ENCODE data around the gene DDX5.

Gene DDX5

DNA sequence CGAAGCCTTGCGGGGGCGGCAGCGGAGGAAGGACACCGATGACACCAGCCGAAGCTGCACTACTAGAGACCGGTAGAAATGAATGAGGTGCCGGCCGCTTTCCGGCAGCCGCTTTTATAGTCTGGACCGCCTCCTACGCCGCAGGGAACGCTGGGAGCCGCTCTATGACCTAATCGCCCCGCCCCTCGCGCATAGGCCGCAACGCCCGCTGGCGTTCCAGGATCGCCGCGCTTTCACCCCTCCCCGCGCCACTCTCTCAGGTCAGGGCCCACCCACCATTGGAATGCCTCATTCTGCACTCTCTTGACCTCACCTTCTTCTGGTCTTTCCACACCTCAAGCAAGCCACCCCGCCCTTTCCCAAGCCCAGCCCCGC, at the start of gene DDX5:
Gene DDX5 (minus strand): TSS at position 89 of the 375 bp plus-strand sequence. CDS start 170 bp downstream, outside the sequence.
- peak; percentile 98 for DNase-seq

DNA sequence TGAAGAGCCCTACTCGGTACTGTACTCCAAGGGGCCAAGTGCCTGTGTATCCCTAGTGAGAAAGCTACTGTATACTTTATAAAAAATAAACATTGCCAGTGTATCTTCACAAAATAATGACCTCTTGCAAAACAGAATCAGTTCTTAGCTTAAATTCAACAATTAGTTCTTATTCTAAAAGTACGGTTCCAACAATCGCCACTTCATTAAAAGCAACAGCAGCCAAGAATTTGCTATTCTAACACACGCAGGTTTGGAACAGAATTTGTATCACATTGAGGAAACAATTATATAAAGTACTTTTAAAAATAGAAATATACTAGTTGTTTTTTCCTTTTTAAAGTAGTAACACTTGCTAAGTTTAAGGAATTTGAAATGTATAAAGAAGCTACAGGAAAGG, 49.2 kb upstream of the DDX5 start:
- DNase-seq = no peak

DNA sequence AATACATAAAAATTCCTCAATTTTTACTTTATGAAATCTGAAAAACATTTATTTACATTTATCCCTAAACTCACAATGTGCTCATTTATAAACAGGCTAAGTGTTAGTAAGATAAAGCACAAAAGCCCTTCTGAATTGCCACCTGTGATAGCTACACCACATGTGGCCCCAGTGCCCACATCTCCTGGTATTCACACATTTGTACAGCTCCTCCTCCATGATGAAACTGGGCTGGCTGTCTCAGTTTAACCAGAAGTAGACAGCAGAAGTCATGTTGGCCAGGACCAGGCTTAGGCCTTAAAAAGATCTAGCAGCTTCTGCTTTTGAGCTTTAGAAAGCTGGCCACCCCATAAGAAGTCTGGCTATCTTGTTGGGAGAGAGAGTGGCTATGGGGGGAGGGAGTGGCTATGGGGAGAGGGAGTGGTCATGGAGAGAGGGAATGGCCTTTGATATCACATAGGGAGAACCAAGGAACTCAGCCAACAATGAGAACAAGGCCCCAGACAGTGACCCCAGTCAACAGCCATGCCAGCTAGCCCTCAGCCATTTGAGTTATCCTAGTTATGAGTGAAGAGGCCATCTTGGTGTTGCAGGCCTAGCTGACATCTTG, 48.0 kb upstream of the DDX5 start:
- DNase-seq = no peak

DNA sequence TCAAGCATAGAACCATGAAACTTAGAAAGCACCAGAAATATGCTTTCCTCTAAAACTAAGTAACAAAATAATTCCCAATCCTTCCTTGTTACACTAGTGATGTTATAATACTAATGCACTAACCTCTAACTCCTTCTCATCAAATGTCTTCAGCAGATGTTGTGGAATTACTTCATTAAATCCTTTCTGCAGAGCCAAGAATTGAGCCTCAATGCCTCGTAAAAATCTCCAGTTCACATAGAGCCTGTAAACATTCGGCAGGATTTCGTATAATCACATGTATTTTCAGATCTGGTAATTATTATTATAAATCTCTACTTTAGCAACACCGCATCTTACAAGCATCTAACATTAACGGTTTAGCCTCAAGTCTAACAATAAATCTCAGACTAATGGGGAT, 45.4 kb upstream of the DDX5 start:
- DNase-seq = no peak

DNA sequence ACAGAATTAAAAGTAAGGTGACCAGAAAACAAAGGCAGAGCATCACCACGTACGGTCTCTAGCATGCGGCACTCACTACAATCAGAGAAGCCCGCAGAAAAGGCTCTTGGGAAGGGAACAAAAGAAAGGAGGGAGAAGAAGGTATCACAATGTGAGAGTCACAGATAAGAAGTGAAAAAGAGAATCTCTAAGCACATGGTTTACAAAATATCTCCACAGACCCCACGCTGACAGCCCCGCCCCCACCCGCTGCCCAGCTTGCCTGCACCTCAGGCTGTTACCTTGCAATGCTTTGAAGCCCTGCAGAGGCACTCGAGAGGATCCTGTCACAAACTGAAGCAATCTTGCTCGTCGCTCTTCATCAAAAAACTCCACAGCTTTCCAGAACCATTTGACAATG, 41.2 kb upstream of the DDX5 start:
- no peak for DNase-seq

DNA sequence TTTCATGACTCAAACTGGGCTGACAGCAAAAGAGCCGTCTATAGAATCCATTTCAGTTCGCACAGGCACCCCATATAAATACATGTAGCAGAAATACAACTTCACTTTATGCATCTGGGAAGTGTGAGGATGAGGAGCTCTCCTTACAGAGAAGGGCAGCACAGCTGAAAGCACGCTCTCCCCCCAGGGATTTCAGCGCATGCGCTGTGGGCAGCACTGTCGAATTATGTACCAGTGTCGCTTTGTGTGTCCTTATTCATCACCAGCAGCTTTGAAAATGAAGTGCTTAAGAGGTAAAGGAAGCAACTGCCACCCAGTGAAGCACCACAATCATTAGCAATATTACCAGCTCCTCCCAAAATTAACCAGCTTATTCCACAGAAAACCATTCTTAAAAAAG, 40.6 kb upstream of the DDX5 start:
- DNase-seq = no peak

DNA sequence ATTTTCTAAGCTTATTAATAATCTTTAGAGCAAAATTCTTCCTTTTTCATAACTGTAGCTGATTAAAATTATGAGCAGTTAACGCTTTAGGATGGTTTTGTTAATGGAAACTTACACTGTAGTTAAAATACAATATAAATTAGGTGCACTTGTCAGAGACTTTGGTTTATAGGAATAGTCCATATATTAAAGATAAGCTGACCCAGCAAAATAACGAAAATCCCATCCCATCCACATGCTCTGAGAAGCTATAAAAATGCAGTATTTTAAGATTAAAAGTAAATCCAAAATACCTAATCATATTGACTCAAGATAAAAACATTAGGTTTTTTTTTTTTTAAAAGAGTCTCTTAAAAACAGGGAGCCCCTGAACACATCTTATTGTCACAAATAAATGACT, 38.7 kb upstream of the DDX5 start:
- no peak for DNase-seq

DNA sequence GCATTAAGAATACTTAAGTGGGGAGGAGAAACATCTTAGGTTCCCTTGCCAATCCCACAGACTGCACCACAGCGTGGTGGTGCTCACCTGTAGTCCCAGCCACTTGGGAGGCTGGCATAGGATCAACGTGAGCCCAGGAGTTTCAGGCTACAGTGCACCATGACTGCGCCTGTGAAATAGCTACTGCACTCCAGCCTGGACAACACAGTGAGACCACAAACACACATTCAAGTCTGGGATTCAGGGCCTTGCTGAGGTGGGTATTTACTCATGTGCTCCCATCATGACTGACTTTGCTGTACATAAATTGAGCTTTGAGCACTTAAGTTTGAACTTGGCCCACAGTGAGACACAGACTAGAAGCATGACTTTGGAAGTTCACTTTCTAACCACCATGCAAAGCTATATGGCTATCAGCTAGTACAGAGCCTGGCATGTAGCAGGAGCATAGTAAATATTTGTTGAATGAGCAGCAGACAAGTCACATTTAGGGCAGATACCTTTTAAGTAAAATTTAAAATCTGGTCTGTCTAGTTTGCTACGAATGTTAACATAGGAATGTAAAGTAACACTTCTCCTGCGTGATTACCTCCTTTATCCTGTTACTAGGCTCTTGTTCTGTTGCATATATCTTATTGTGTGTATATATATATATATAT, 34.2 kb upstream of the DDX5 start:
- no peak for DNase-seq

DNA sequence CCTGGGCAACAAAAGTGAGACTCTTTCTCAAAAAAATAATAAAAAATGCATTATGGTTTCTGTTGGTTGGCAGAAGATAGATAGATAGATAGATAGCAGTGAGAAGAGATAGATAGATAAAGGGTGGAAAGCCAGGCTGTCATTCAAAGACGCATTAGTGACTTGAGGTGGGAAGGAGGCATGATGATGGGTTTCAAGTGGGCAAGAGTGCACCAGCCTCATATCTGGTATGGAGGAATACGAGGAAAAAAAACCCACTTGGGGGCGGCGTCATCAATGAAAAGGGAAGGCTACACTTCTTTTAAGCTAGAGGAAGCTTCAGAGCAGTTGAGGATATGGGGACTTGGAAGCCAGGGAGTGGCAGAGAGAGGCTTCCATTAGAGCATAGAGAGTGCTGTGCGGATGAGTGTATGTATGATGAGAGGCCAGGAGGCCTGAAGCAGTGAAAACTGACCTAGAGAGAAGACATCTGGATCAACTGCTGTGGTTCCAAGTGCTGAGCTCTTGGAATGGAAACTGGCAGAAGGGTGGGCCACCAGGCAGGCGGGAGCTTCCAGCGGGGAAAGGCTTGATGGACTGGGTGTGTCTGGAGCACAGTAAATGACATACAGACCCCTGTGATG, 32.5 kb upstream of the DDX5 start:
- no peak for DNase-seq

DNA sequence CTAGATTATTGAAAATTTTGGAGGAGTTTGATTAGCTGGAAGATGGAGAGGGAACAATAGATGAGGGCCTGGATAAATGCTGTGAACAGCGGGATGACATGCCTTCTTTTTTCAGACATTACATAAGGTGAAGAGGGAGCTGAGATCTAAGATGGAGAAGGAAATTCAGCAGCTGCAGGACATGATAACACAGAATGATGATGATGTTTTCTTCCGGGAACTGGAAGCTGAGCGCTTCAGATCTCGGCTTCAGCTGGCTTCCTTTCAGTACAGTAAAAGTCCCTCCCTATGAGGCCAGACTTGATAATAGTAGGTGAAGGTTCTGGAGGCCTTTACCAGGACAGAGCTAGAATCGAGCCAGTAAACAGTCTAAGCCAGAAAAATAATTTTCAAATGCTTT, 31.4 kb upstream of the DDX5 start:
- no peak for DNase-seq

DNA sequence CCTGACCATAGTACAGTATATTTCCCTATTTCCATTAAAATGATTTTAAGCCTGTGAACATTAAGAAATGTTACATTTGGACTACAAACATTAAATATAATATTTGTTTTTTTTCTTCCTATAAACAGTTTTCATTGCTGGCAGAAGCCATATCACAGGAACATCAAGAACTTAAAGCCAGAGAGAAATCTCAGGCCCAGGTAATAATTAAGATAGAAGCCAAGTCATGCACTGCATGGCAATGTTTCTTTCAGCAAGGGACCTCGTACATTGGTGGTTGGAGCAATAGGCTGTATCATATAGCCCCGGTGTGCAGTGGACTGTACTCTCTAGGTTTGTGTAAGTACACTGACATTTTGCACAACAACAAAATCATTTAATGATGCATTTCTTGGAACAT, 30.8 kb upstream of the DDX5 start:
- DNase-seq = no peak

DNA sequence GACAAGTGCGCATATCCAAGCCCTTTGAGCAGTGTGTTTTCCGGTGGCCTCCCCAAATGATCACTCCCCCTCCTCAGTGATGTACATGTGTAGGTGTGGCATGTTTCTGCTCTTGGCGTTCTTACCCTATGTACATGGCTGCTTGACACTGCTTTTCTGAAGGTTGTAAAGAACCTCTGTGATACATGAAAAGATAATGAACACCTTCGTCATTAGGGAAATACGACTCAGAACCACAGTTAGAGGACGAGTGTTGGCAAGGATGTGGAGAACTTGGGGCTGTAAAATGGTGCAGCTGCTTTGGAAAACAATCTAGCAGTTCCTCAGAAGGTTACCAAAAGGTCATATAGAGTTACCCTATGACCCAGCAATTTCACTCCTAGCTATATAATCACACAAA, 29.3 kb upstream of the DDX5 start:
- DNase-seq = no peak

DNA sequence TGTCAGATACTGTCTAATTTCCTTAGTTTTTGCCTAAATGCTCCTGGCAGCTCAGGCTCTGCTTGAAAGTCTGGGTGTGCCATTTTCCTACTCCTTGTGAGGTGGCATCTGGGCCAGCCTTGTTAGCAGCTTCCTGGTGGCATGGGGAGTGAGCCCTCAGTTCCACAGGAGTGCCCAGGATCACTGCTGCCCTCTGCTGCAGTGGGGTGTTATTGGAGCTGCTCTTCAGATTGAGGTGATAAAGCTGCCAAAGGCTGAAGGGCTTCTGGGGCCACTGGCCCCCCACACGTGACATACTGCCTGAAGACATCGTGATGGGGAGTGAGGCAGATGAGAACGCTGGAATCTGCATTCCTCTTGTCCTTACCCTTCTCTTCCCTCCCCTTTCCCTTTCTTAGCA, 28.1 kb upstream of the DDX5 start:
- DNase-seq = peak; percentile 31

DNA sequence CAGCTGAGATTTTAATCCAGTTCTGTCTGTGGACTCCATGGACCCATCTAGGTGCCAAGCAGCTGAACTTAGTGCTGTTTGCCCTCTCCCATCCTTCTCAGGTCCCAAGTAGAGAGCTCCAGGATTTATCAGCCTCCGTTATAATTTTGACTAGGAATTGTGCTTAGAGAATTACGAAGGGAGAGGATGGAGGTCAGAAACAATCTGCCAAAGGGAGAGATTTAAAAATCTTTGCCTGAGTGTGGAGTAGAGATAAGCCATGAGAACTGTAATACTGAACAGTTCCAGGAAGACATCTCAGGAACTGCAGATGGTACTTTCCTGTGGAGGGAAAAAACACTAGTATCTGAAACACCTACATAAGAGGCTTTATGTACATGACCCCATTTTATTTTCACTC, 27.7 kb upstream of the DDX5 start:
- DNase-seq = no peak

DNA sequence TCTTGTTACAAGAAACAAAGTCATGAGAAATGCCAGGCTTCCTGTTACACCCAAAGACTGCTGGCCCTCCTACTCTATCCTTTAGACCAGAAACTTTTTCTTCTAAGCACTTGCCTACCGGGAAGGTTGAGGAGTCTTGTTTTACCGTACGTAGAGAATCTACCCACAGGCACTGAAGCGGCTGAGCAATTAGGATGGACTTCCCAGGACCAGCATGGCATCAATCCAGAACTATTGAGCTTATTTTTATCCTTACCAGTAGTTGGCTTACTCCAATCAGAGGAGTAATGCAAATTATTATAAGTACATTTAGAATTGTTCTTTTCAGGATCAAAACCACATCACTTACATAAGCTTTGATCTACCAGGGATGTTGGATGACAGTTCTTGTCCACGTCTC, 26.3 kb upstream of the DDX5 start:
- DNase-seq = no peak

DNA sequence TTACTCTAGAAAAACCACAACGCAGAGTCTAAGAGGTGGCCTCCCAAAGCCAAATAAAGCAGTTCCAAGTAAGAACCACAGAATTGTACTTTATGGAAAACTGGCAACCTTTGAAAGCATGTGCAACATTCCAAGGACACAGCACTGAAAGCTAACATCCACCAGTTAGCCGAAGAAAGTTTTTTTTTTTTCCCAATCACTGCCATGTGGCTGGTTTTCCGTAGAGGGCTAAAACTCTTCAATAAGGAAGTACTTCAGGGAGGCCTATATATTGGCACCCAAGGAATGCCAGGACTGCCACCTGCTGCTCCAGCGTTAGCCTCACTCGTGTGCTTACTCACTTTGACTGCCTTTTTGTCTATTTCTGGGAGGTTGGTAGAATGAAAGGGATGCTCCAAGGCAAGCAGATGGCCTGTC, 25.9 kb upstream of the DDX5 start:
- DNase-seq = no peak

DNA sequence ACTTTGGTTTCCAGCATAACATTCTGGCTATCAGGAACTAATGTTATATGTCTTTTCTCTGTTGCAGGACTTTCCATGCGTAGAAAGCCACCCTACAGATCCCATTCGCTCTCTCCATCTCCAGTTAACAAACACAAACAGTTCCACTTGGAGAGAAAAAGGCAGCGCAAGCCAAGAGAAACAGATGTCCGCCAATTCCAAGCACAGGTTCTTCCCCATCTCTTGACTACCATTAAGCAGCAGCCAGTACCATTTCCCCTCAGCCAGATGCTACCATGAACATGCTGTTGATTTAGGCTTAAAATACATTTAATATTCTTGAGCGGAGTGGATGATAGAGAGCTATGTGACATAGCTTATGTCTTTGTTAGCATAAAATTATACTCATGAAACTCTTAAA, 23.1 kb upstream of the DDX5 start:
- DNase-seq = no peak

DNA sequence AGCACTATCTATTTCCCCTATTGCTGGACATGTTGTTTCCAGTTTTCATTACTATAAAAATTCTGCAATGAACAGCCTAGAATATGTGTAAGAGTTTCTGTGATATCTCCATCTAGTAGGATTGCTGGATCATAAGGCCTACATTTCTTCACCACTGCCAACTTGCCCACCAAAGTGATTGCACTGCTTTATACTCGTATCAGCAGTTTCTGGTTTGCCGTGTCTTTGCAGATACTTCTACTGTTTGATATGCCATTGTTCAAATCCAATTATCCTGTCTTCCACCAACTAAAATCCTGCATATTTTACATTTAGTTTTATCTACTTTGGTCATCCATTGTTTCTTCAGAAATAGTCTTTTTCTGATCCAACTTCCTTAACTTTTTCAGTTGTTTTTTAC, 21.8 kb upstream of the DDX5 start:
- no peak for DNase-seq

DNA sequence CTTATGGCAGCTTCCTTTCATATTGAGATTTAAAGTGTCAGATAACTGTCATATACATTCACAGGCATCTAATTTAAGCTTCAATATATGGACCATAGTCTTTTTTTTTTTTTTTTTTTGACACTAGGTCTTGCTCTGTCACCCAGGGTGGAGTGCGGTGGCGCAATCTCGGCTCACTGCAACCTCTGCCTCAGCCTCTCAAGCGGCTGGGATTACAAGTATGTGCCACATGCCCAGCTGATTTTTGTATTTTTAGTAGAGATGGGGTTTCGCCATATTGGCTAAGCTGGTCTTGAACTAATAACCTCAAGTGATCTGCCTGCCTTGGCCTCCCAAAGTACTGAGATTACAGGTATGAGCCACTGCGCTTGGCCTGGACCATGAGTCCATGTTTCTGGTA, 14.3 kb upstream of the DDX5 start:
- DNase-seq = no peak

DNA sequence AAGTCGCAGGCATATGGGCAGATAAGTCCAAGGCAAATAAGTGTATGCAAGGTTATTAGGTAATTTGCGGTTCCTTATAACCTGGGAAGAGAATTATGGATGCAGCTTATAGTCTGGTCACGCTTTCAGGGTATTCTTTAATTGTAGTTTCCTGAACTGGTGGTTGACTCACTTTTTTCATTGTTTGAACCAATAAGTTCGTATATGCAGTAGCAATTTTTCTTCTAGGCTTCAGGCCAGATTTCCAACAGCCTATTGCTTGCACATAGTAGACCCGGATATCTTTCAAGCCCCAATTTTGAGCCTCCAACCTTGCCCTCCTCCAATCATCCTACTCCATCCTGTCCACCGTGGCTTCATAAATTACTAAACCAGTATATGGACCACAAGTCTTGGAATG, 13.5 kb upstream of the DDX5 start:
- DNase-seq = no peak

DNA sequence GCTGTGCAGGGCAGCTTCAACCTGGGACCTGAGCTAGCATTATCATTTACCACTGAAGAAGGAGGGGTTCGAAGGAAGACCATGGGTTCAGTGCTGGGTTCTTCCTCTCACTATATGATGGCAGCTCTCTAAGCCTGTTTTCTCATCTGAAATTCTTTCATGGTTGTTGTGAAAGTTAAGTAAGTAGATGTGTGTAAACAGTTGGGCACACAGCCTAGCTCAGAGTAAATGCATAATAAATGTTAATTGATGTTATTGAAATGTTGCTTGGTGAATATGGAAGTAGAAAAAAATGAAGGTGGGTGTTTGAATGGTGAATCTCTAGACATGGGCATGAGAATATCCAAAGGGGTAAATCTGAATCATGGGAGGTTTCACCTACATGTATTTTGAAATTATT, 9.7 kb upstream of the DDX5 start:
- DNase-seq = no peak

DNA sequence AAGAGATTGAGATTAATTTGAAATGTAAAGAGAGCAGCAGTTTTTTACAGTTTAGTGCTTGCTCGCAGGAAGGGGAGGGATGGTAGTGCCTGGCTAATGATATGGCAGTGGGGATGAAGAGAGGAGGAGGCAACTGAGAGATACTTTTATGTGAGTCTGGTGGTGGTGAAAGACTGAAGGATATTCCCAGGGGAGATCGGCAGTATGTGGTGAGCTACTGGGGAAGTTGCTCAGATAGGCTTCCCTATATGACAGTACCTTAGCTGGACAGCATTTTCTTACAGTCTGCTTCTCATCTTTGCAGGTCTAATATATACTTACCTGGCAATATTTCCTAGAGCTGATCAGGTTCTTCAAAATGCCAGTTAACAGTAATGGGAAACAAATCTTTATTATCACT, 9.3 kb upstream of the DDX5 start:
- DNase-seq = no peak

DNA sequence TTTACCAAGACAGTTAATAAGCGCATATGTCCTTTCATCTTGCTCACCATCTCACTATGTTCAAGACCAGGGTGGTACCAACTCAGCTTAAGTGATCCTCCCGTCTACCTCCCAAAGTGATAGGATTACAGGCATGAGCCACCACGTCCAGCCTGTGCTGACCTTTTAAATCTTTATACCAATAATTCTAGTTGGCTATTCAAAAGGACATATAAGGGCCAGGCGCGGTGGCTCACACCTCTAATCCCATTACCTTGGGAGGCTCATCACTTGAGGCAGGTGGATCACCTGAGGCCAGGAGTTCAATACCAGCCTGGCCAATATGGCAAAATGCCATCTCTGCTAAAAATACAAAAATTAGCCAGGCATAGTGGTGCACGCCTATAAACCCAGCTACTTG, 3.1 kb upstream of the DDX5 start:
- no peak for DNase-seq

DNA sequence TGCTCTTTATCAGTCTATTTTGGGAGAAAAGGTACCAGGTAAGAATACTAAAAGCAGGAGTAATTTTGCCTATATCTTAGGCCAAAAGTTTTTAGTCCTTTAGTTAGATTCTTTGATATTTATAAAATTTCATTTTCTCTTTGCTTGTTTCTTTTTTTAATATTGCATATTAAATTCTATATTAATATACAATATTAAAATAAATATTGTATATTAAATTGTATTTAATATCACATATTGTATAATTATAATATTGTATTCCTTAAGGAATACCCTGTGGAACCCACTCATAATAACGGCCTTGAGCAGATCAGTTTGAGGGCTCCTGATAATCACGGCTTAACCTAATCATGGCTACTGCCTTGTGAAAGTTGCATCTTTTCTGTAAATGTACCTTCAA, 2.6 kb upstream of the DDX5 start:
- no peak for DNase-seq

DNA sequence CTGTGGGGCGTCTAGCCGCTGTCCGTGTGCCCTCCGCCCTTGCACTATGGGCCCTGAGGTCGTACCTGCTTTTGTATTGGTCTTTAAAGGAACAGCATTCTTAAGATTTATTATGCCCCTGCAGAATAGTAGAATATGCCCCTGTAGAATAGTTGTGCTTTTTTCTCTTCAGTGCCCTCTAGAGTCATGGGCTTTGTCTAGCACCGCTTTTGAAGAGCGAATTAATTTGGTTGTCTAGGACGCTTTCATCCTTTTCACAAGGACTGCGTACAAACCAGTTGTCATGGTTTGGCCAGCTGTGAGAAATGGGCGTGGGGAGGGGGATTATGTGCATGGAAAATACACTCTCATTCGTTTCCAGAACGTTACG, 1.3 kb upstream of the DDX5 start:
- DNase-seq = peak; percentile 63

Data from DMS53 (cell line).